HepG2 (cell line): Measurements from ENCODE around the gene ADCY1. TPM values are rescaled to one million over a fixed set of nuclear protein-coding genes. Genes with fewer than 3 reads are reported as not detected.
A peak's percentile ranks its signal among the peaks of the same experiment; 100 is the strongest.

ENCODE experiments used
- EHMT2 ChIP-seq: fragments of 200-600 bp; sonication (generic); IDR thresholded peaks from 2 replicates; pipeline ENCODE4 v1.7.0; 2017; ENCODE audit warnings: antibody characterized with exemption, low read depth, low read length, borderline replicate concordance
- FOXM1 ChIP-seq: sonication (generic); formaldehyde crosslinking; IDR thresholded peaks from 2 replicates; pipeline ENCODE4 v1.5.0; 2020; ENCODE audit warnings: missing genetic modification reagents
- GZF1 ChIP-seq: sonication (generic); formaldehyde crosslinking; IDR thresholded peaks from 2 replicates; pipeline ENCODE4 v1.5.1; 2020; ENCODE audit warnings: mild to moderate bottlenecking, missing genetic modification reagents
- HOXD1 ChIP-seq: sonication (generic); formaldehyde crosslinking; IDR thresholded peaks from 2 replicates; pipeline ENCODE4 v1.5.0; 2020; ENCODE audit warnings: missing genetic modification reagents
- NFKBIZ ChIP-seq: IDR thresholded peaks from 2 replicates; pipeline ENCODE4 v1.6.1; 2018; ENCODE audit warnings: missing genetic modification reagents, missing compliant biosample characterization
- SPEN ChIP-seq: sonication (generic); formaldehyde crosslinking; IDR thresholded peaks from 2 replicates; pipeline ENCODE4 v1.5.1; 2020; ENCODE audit warnings: low read depth, mild to moderate bottlenecking, missing genetic modification reagents
- TGIF2 ChIP-seq: IDR thresholded peaks from 2 replicates; pipeline ENCODE4 v1.6.1; 2016; ENCODE audit warnings: control low read depth, missing compliant biosample characterization
- ZEB1 ChIP-seq: IDR thresholded peaks from 2 replicates; pipeline ENCODE4 v1.6.1; 2012; ENCODE audit warnings: mild to moderate bottlenecking, low read depth, inconsistent platforms; ENCODE audit not compliant: insufficient replicate concordance
- ZFP82 ChIP-seq: sonication (generic); formaldehyde crosslinking; IDR thresholded peaks from 2 replicates; pipeline ENCODE4 v1.5.1; 2020; ENCODE audit warnings: mild to moderate bottlenecking, missing genetic modification reagents, borderline replicate concordance
- ZNF496 ChIP-seq: sonication (generic); formaldehyde crosslinking; IDR thresholded peaks from 2 replicates; pipeline ENCODE4 v1.8.1; 2023; ENCODE audit warnings: mild to moderate bottlenecking, moderate library complexity, missing genetic modification reagents; ENCODE audit not compliant: insufficient replicate concordance
- ZNF530 ChIP-seq: sonication (generic); formaldehyde crosslinking; IDR thresholded peaks from 2 replicates; pipeline ENCODE4 v1.5.0; 2020; ENCODE audit warnings: low read depth, mild to moderate bottlenecking, missing genetic modification reagents
- ZNF607 ChIP-seq: sonication (generic); formaldehyde crosslinking; IDR thresholded peaks from 2 replicates; pipeline ENCODE4 v1.5.1; 2020; ENCODE audit warnings: missing genetic modification reagents, mild to moderate bottlenecking, borderline replicate concordance
- polyA plus RNA-seq, 8 experiments: library from polyadenylated mRNA; depleted of rRNA in 3 of 8; stranded (reverse) in 7 of 8; unstranded in 1 of 8; fragments of >200 nt; fragmentation: Illumina TruSeq in 4 of 8; extraction: Trizol in 4 of 8; gene quantifications; 2 replicates each; pipeline versions ENCODE4 v1.2.1 to v1.2.3, GENCODE V29; 2011 to 2016; ENCODE audit warnings: low read depth in 4 of 8, missing spikeins in 1 of 8, mixed read lengths in 1 of 8; ENCODE audit not compliant: insufficient read depth in 1 of 8
- total RNA-seq, 5 experiments: library from RNA; depleted of rRNA; stranded (reverse); fragments of >200 nt; fragmentation: Illumina TruSeq; extraction: Trizol; gene quantifications; 2 replicates each; pipeline ENCODE4 v1.2.3, GENCODE V29; 2016; ENCODE audit warnings: low read depth in 1 of 5
- TF ChIP-seq, protein P1 (sequence below): IDR thresholded peaks from 2 replicates; pipeline ENCODE4 v1.4.0; 2020; ENCODE audit warnings: mild to moderate bottlenecking, missing genetic modification reagents
- TF ChIP-seq, protein P2 (sequence below): sonication (generic); formaldehyde crosslinking; IDR thresholded peaks from 2 replicates; pipeline ENCODE4 v1.8.0; 2022; ENCODE audit warnings: missing genetic modification reagents, mild to moderate bottlenecking, borderline replicate concordance
- TF ChIP-seq, protein P3 (sequence below): sonication (generic); formaldehyde crosslinking; IDR thresholded peaks from 2 replicates; pipeline ENCODE4 v1.5.0; 2020; ENCODE audit warnings: missing genetic modification reagents
- TF ChIP-seq, protein P4 (sequence below): sonication (generic); formaldehyde crosslinking; IDR thresholded peaks from 2 replicates; pipeline ENCODE4 v1.8.0; 2022; ENCODE audit warnings: mild to moderate bottlenecking, missing genetic modification reagents, moderate library complexity
- TF ChIP-seq, protein P5 (sequence below): sonication (generic); formaldehyde crosslinking; IDR thresholded peaks from 2 replicates; pipeline ENCODE4 v1.8.0; 2022; ENCODE audit warnings: mild to moderate bottlenecking, missing genetic modification reagents, borderline replicate concordance
- TF ChIP-seq, protein P6 (sequence below): sonication (generic); formaldehyde crosslinking; IDR thresholded peaks from 2 replicates; pipeline ENCODE4 v1.4.0; 2020; ENCODE audit warnings: missing genetic modification reagents

ADCY1 gene
- total and polyA plus RNA-seq, 2 of the 13 experiments (the other 11 are each of a cell fraction or from before 2014, with no cell fraction given): 0.80 to 1.2 TPM

DNA sequence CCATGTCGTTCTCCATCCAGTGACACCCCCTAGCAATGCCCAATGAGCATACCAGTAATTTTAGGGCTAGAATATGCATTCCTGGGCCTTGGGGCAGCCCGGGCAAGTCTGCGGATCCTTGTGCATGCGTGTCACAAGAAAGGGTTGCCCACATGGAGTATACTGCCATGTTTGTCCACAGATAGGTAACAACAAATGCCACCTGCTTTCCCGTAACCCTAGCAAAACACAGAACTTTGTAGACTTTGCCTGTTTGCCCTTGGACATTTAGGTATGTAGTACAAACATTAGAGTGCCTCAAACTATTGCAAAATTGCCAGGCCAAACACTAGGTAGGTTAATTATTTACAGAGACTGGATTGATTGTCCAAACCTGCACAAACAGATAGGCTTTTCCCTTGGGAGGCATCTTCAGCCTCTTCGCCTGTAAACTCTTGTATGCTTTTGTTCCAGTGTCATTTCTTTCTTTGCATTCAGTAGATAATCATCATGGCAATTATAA is 117.0 kb downstream of the ADCY1 start (continued):
- TF ChIP-seq ZNF530 (no peak), ZNF607 (CRISPR knock-in tag) (peak; percentile 18; the same call in 1 of the 2 replicates), GZF1 (no peak), SPEN (CRISPR knock-in tag) (peak; percentile 58; the same call in 1 of the 2 replicates), HOXD1 (CRISPR knock-in tag) (peak; percentile 94), ZNF496 (CRISPR knock-in tag) (no peak), TGIF2 (peak; percentile 72), ZFP82 (0 out of 2 replicates have a peak, but pooled peaks have one; percentile 24), FOXM1 (CRISPR knock-in tag) (no peak), EHMT2 (peak; percentile 80; the same call in 1 of the 2 replicates), ZEB1 (peak; percentile 92), NFKBIZ (peak; percentile 98)
- TF ChIP-seq, protein P1, sequence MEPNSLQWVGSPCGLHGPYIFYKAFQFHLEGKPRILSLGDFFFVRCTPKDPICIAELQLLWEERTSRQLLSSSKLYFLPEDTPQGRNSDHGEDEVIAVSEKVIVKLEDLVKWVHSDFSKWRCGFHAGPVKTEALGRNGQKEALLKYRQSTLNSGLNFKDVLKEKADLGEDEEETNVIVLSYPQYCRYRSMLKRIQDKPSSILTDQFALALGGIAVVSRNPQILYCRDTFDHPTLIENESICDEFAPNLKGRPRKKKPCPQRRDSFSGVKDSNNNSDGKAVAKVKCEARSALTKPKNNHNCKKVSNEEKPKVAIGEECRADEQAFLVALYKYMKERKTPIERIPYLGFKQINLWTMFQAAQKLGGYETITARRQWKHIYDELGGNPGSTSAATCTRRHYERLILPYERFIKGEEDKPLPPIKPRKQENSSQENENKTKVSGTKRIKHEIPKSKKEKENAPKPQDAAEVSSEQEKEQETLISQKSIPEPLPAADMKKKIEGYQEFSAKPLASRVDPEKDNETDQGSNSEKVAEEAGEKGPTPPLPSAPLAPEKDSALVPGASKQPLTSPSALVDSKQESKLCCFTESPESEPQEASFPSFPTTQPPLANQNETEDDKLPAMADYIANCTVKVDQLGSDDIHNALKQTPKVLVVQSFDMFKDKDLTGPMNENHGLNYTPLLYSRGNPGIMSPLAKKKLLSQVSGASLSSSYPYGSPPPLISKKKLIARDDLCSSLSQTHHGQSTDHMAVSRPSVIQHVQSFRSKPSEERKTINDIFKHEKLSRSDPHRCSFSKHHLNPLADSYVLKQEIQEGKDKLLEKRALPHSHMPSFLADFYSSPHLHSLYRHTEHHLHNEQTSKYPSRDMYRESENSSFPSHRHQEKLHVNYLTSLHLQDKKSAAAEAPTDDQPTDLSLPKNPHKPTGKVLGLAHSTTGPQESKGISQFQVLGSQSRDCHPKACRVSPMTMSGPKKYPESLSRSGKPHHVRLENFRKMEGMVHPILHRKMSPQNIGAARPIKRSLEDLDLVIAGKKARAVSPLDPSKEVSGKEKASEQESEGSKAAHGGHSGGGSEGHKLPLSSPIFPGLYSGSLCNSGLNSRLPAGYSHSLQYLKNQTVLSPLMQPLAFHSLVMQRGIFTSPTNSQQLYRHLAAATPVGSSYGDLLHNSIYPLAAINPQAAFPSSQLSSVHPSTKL (CRISPR knock-in tag): peak; percentile 98
- TF ChIP-seq, protein P2, sequence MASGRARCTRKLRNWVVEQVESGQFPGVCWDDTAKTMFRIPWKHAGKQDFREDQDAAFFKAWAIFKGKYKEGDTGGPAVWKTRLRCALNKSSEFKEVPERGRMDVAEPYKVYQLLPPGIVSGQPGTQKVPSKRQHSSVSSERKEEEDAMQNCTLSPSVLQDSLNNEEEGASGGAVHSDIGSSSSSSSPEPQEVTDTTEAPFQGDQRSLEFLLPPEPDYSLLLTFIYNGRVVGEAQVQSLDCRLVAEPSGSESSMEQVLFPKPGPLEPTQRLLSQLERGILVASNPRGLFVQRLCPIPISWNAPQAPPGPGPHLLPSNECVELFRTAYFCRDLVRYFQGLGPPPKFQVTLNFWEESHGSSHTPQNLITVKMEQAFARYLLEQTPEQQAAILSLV (CRISPR knock-in tag): no peak; the same call in 1 of the 2 replicates
- TF ChIP-seq, protein P3, sequence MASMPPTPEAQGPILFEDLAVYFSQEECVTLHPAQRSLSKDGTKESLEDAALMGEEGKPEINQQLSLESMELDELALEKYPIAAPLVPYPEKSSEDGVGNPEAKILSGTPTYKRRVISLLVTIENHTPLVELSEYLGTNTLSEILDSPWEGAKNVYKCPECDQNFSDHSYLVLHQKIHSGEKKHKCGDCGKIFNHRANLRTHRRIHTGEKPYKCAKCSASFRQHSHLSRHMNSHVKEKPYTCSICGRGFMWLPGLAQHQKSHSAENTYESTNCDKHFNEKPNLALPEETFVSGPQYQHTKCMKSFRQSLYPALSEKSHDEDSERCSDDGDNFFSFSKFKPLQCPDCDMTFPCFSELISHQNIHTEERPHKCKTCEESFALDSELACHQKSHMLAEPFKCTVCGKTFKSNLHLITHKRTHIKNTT: no peak
- TF ChIP-seq, protein P4, sequence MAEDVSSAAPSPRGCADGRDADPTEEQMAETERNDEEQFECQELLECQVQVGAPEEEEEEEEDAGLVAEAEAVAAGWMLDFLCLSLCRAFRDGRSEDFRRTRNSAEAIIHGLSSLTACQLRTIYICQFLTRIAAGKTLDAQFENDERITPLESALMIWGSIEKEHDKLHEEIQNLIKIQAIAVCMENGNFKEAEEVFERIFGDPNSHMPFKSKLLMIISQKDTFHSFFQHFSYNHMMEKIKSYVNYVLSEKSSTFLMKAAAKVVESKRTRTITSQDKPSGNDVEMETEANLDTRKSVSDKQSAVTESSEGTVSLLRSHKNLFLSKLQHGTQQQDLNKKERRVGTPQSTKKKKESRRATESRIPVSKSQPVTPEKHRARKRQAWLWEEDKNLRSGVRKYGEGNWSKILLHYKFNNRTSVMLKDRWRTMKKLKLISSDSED (CRISPR knock-in tag): no peak
- TF ChIP-seq, protein P5, sequence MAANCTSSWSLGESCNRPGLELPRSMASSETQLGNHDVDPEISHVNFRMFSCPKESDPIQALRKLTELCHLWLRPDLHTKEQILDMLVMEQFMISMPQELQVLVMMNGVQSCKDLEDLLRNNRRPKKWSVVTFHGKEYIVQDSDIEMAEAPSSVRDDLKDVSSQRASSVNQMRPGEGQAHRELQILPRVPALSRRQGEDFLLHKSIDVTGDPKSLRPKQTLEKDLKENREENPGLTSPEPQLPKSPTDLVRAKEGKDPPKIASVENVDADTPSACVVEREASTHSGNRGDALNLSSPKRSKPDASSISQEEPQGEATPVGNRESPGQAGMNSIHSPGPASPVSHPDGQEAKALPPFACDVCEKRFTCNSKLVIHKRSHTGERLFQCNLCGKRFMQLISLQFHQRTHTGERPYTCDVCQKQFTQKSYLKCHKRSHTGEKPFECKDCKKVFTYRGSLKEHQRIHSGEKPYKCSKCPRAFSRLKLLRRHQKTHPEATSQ (CRISPR knock-in tag): peak; percentile 84; the same call in 1 of the 2 replicates
- TF ChIP-seq, protein P6, sequence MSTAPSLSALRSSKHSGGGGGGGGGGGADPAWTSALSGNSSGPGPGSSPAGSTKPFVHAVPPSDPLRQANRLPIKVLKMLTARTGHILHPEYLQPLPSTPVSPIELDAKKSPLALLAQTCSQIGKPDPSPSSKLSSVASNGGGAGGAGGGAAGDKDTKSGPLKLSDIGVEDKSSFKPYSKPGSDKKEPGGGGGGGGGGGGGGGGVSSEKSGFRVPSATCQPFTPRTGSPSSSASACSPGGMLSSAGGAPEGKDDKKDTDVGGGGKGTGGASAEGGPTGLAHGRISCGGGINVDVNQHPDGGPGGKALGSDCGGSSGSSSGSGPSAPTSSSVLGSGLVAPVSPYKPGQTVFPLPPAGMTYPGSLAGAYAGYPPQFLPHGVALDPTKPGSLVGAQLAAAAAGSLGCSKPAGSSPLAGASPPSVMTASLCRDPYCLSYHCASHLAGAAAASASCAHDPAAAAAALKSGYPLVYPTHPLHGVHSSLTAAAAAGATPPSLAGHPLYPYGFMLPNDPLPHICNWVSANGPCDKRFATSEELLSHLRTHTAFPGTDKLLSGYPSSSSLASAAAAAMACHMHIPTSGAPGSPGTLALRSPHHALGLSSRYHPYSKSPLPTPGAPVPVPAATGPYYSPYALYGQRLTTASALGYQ: peak; percentile 99
